CD4-positive, alpha-beta T cell treated with Interleukin-1 beta for 1 hour (primary cell): ENCODE measurements around the gene CLASP2.
"Not testable (repeated sequence)": the region's sequence is repeated elsewhere in the genome, so short reads cannot be mapped to it uniquely, and the experiment has no call there.

Source experiments
- DNase-seq, 2 donors: peaks; one replicate each; pipeline ENCODE4 v3.0.0-alpha.2; 2020 to 2022

The CLASP2 gene

DNA sequence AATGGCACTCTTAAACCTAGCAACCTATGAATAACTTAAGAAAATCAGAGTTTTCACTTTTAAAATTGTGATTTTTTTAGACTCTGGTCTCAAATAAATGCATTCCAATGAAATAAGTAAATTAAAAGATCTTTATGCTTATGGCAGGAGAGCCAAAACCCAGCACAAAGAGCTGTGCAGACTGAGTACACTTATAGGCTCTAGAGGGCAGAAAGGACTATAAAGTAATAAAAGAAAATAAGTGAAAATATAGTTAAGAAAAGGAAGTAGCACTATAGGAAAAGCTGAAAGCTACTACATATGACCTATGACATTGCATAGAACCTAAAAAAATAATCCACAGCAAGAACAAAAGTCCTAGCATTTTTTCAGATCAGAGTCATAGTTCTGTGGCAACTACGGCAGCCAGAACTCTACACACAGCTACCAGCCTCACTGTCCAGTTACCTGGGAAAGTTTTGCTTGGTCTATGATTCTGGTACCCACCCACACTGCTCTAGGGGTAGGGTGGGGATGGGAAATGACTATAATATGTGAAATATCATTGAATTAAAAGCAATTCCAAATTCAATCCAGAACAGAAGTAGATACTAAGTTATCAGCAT, 30.5 kb downstream of the CLASP2 start:
- no peak for DNase-seq

- DNase-seq, result no peak
Measured at GRCh38 chr3:33682770-33683169, 35.3 kb downstream of the CLASP2 start.

DNA sequence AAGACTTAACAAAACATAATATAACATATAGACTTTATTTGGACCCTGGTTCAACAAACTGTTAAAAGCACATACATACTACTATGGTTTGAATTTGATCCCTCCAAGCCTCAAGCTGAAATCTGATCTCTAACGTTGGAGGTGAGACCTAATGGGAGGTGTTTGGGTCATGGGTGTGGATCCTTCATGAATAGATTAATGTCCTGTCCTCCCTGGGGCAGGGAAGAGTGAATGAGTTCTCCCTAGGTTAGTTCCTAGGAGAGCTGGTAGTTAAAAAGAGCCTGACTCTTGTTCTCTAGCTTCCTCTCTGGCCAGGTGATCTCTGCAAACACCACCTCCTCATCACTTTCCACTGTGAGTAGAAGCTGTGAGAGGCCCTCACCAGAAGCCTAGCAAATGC, 36.4 kb downstream of the CLASP2 start:
- no peak for DNase-seq

GRCh38 chr3:33678073-33678472, 40.0 kb downstream of the CLASP2 start:
- DNase-seq, result no peak

- DNase-seq, result not testable (repeated sequence)
Measured at GRCh38 chr3:33673436-33673835, 44.6 kb downstream of the CLASP2 start.

- DNase-seq, result no peak
Measured at GRCh38 chr3:33668618-33669017, 49.4 kb downstream of the CLASP2 start.

GRCh38 chr3:33665294-33665693, 52.8 kb downstream of the CLASP2 start:
- no peak for DNase-seq

DNA sequence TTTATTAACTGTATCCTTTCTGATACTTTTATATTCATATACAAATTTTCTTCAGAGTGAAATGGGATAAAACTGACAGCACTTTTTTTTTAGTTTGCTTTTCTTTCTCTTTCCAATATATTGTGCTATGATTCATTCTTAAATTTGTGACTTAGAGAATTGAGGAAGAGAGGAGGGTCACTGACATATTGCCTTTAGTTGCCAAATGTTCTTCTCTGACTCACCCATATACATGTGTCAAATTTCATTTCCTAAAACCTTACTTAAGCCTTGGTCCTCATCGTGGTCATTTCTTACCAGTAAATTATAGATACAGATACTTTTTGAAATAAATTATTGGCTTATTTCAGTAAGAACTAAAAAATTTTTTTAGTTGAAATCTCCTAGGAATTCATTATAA, 53.9 kb downstream of the CLASP2 start:
- no peak for DNase-seq

DNA sequence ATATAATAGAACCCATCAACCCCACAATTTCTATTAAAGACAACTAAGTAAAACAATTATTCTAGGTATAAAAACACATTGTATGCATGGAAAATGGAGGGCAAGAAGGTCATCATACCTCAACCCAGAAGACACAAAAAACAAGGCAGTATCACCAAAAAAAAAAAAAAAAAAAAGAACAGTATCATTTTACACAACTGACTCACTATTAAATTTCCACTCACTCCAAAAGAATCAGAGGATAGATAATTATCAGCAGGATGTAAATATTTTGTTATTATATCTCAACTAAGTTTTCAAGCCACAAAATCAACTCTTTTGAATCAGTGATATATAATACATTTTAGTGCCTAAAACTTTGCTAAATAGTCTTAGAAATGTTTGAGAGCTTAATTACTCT, 55.0 kb downstream of the CLASP2 start:
- DNase-seq, result no peak

DNA sequence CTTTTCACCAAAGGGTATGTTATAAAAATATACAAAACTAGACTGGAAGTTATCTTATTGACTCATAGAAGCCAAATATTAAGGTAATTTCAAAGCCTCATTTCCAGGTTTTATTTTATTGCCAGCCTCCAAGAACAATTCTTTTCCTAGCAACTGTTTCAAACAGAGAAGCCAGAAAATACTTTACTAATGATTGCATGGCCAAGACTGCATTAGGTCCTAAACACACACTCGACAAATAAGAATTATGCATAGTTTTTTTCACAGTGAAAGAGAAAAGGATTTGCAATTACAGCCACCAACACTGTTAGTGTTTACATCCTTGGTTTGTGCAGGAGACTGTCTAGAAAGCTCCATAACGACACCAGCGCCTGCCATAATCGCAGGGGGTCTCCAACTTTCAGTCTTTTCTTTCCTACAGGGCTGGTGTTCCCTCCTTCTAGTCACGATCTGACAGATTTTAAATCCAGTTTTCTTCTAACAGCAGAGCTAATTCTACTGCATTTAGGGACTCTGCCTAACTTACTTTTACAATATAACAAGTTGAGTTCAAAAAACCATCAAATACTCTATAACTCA, 58.1 kb downstream of the CLASP2 start:
- DNase-seq, result no peak

GRCh38 chr3:33658991-33659848, 58.8 kb downstream of the CLASP2 start:
- peak; percentile 1 to 39 for DNase-seq

GRCh38 chr3:33658621-33658990, 59.4 kb downstream of the CLASP2 start:
- DNase-seq, result no peak

GRCh38 chr3:33658039-33658438, 60.0 kb downstream of the CLASP2 start:
- no peak for DNase-seq

DNA sequence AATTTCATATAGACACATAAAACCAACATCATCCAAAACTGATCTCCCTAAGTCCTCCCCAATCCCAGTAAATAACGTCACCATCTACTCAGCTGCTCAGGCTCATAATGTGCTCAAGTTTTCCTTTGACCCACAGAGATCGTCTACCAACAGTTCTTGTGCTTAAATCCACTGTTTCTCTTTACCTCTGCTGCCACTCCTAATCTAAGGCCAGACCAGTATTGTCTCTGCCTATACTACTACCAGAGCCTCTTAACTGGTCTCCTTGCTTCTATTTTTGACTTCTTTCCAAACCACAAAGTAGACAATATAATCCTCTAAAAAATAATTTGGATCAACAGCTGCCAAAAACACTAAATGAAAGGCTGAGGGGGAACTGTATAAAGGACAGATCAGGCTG, 65.3 kb downstream of the CLASP2 start:
- DNase-seq, result no peak

GRCh38 chr3:33651101-33651500, 67.0 kb downstream of the CLASP2 start:
- DNase-seq, result not testable (repeated sequence)

GRCh38 chr3:33650495-33650894, 67.6 kb downstream of the CLASP2 start:
- no peak for DNase-seq

DNA sequence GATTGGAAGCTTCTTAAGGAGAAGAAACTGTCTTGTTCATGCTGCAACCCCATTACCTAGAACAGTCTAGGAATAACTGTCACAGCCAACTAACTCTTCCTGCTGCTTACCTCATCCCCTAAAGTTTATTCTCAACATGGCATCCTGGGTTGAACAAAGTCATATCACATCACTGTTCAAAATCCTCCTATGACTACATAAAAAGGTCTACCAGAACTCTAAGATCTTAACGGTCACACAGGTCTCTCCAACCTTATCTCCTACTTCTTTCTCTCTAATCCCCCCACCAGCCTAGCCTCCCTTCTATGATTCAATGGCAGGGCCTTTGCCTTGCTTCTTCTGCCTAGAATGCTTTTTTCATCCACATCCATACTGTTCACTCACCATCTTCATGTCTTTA, 69.3 kb downstream of the CLASP2 start:
- DNase-seq, result no peak

DNA sequence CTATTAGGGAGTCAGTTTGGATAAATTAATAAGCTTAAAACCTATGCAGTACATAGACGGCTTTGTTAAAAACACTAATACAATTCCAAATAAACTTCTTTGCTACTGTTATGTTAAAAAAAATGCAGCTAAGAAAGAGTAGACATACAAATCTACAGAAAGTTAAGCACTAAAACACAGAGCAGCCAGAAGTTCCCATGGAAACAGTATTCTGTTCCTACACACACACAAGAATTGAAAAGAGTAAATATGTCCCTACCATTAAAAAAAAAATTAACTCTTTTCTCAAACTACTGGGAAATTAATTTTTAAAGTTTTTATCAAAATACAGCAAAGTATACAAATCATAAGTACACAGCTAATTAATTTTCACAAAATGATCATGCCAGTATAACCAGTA, 71.6 kb downstream of the CLASP2 start:
- no peak for DNase-seq

- peak; percentile 8 to 56 for DNase-seq
Measured at GRCh38 chr3:33645060-33645647, 72.9 kb downstream of the CLASP2 start.

GRCh38 chr3:33644582-33644981, 73.5 kb downstream of the CLASP2 start:
- no peak for DNase-seq

- DNase-seq, result no peak
Measured at GRCh38 chr3:33642806-33643205, 75.2 kb downstream of the CLASP2 start.

DNA sequence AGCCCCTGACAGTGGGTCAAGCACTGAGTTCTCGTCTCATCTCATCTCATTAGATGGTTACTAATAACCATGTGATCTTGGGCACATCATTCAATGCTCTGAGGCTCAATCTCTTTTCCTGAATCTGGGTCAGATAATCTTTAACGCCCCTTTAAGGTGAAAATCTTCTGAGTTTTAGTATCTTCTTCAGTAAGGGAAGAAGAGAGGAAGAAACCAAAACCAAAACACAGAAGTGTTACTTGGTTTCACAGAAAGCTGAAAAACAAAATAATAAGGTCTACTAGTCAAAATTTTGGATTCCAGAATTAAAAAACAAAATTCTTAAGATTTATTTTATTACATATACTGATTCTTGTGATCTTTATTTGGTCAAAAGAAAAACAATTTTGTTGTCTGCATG, 78.2 kb downstream of the CLASP2 start:
- no peak for DNase-seq

- DNase-seq, result no peak
Measured at GRCh38 chr3:33637482-33637881, 80.6 kb downstream of the CLASP2 start.
